ENCODE measurements around the gene H3-3A.
A peak's percentile ranks its signal among the peaks of the same experiment; 100 is the strongest.

The H3-3A gene

GRCh38 chr1:226062558-226063223 lies at the start of gene H3-3A:
TSS of gene H3-3A (plus strand) at chr1:226062716. CDS start at chr1:226064352, 1,636 bp downstream.
- peak; percentile 95 for DNase-seq (ENCODE audit: low spot score)

- no peak for DNase-seq (ENCODE audit: low spot score)
Observed at GRCh38 chr1:226017070-226017469, 45.4 kb upstream of the H3-3A start.

- no peak for DNase-seq (ENCODE audit: low spot score)
Observed at GRCh38 chr1:226019572-226019971, 42.9 kb upstream of the H3-3A start.

GRCh38 chr1:226021401-226021800 lies 41.1 kb upstream of the H3-3A start:
- no peak for DNase-seq (ENCODE audit: low spot score)

- no peak for DNase-seq (ENCODE audit: low spot score)
Observed at GRCh38 chr1:226021801-226022200, 40.7 kb upstream of the H3-3A start.

- DNase-seq (ENCODE audit: low spot score) = no peak
Observed at GRCh38 chr1:226023735-226024134, 38.8 kb upstream of the H3-3A start.

- DNase-seq (ENCODE audit: low spot score) = no peak
Observed at GRCh38 chr1:226026833-226027232, 35.7 kb upstream of the H3-3A start.

- no peak for DNase-seq (ENCODE audit: low spot score)
Observed at GRCh38 chr1:226027538-226028217, 34.8 kb upstream of the H3-3A start.

GRCh38 chr1:226029093-226029496 lies 33.4 kb upstream of the H3-3A start:
- no peak for DNase-seq (ENCODE audit: low spot score)

- no peak for DNase-seq (ENCODE audit: low spot score)
Observed at GRCh38 chr1:226029568-226030225, 32.8 kb upstream of the H3-3A start.

- no peak for DNase-seq (ENCODE audit: low spot score)
Observed at GRCh38 chr1:226033582-226033981, 28.9 kb upstream of the H3-3A start.

- no peak for DNase-seq (ENCODE audit: low spot score)
Observed at GRCh38 chr1:226033991-226034390, 28.5 kb upstream of the H3-3A start.

- no peak for DNase-seq (ENCODE audit: low spot score)
Observed at GRCh38 chr1:226034482-226034881, 28.0 kb upstream of the H3-3A start.

GRCh38 chr1:226035915-226036314 lies 26.6 kb upstream of the H3-3A start:
- no peak for DNase-seq (ENCODE audit: low spot score)

- DNase-seq (ENCODE audit: low spot score) = no peak
Observed at GRCh38 chr1:226038661-226039060, 23.9 kb upstream of the H3-3A start.

GRCh38 chr1:226041419-226041818 lies 21.1 kb upstream of the H3-3A start:
- DNase-seq (ENCODE audit: low spot score) = no peak

- DNase-seq (ENCODE audit: low spot score) = no peak
Observed at GRCh38 chr1:226044514-226045101, 17.9 kb upstream of the H3-3A start.

GRCh38 chr1:226046240-226046639 lies 16.3 kb upstream of the H3-3A start:
- peak; percentile 45 for DNase-seq (ENCODE audit: low spot score)

- DNase-seq (ENCODE audit: low spot score) = peak; percentile 39
Observed at GRCh38 chr1:226047495-226047894, 15.0 kb upstream of the H3-3A start.

GRCh38 chr1:226048886-226049285 lies 13.6 kb upstream of the H3-3A start:
- DNase-seq (ENCODE audit: low spot score) = no peak

- no peak for DNase-seq (ENCODE audit: low spot score)
Observed at GRCh38 chr1:226050133-226050532, 12.4 kb upstream of the H3-3A start.

- no peak for DNase-seq (ENCODE audit: low spot score)
Observed at GRCh38 chr1:226051365-226051764, 11.2 kb upstream of the H3-3A start.

- no peak for DNase-seq (ENCODE audit: low spot score)
Observed at GRCh38 chr1:226052061-226052460, 10.5 kb upstream of the H3-3A start.
